Tibial nerve (tissue), 3 donors: ENCODE data around the gene CACHD1.

ENCODE experiments used
- POLR2A ChIP-seq, 2 donors: fragments of 450-650 bp; IDR thresholded peaks; one replicate each; pipeline ENCODE4 v1.6.1; 2017; ENCODE audit warnings: antibody characterized with exemption in 2 of 2, mild to moderate bottlenecking in 2 of 2, moderate library complexity in 2 of 2
- TF ChIP-seq, protein P1 (sequence below), 5 experiments: fragments of 200-600 bp in 3 of 5; fragments of 450-650 bp in 2 of 5; sonication (generic) in 3 of 5; IDR thresholded peaks; one replicate each; pipeline ENCODE4 v1.5.1; 2016 to 2019; ENCODE audit warnings: antibody characterized with exemption in 5 of 5, mild to moderate bottlenecking in 3 of 5, moderate library complexity in 2 of 5

DNA sequence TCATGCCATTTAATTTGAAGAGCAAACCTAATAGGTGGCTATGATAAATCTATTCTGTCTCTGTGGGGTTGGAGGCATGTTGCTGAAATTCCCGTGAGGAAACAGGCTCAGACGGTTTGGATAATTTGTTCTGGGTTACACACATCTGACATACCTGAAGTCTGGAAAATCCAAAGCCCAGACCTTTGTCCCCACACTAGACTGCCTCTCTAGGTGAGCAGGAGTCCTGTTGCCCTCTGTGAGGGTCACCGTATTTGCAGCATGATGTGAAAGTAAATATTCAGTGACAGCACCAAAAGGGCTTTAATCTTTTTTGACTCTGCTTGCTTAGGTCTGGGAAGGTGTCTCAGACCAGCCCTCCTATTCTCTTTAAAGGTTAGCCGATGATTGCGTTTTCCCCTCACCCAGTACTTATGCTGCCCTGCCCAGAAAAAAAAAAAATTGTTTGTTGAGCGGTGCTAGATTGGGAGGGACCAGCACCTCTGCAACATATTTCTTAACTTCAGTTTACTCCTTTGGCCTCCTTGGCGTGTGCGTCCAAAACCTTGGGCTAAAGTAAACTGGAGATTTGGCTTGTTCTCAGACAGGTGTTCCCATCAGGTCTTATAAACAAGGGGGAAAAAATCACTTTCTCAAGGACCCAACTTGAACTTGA lies 67.0 kb downstream of the CACHD1 start:
- TF ChIP-seq, protein P1, sequence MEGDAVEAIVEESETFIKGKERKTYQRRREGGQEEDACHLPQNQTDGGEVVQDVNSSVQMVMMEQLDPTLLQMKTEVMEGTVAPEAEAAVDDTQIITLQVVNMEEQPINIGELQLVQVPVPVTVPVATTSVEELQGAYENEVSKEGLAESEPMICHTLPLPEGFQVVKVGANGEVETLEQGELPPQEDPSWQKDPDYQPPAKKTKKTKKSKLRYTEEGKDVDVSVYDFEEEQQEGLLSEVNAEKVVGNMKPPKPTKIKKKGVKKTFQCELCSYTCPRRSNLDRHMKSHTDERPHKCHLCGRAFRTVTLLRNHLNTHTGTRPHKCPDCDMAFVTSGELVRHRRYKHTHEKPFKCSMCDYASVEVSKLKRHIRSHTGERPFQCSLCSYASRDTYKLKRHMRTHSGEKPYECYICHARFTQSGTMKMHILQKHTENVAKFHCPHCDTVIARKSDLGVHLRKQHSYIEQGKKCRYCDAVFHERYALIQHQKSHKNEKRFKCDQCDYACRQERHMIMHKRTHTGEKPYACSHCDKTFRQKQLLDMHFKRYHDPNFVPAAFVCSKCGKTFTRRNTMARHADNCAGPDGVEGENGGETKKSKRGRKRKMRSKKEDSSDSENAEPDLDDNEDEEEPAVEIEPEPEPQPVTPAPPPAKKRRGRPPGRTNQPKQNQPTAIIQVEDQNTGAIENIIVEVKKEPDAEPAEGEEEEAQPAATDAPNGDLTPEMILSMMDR (IDR thresholded peaks at IDR 0.05) = no peak
- no peak for TF ChIP-seq POLR2A (IDR thresholded peaks at IDR 0.05)
